ENCODE results near the gene NDUFS1. TPM values are rescaled to one million over a fixed set of nuclear protein-coding genes. Genes with fewer than 3 reads are reported as not detected.

NDUFS1 gene
- total and polyA plus RNA-seq, 2 of the 8 experiments (the other 6 are each of a cell fraction or from before 2014, with no cell fraction given): 42.1 to 97.0 TPM

DNA sequence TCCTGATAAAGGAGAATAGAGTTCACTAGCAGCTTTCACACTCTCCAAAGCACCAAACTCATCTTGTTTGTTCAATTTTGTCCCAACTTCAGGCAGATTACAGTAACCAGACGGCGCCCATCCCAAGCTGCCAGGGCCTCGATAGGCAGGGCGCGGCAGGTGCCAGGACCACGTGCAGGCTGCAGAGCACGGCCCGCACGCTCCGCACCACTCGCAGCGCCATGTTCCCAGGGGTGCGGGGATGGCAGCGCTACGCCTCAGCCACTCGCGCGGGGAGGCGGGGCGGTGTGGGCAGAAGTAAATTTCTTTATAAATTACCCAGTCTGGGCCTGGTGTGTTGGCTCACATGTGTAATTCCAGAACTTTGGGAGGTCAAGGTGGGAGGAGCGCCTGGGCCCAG lies 43.0 kb downstream of the NDUFS1 start (continued):
- no peak for TF ChIP-seq CBX8 (IDR thresholded peaks at IDR 0.05; ENCODE audit: borderline replicate concordance, low read depth, low read length)

All from H1 (cell line).